Neural progenitor cell (in vitro differentiated cells): ENCODE measurements around the gene PRDX5. TPM values are rescaled to one million over a fixed set of nuclear protein-coding genes. Genes with fewer than 3 reads are reported as not detected.

Experiments
- DNase-seq: peaks from one replicate; pipeline ENCODE4 v3.0.0-alpha.2; 2016; ENCODE audit warnings: low spot score
- H2AFZ ChIP-seq: fragments of 200-600 bp; sonication (generic); replicated peaks from 2 replicates; pipeline ENCODE4 v1.6.1; 2016; ENCODE audit warnings: antibody characterized with exemption
- H3F3A ChIP-seq: fragments of 200-600 bp; sonication (generic); 2 replicates; pipeline ENCODE4 v1.6.1; 2016; ENCODE audit warnings: antibody characterized with exemption, low read depth
- H3K27ac ChIP-seq: fragments of 200-600 bp; sonication (generic); 2 replicates; pipeline ENCODE4 v1.5.1; 2016; ENCODE audit warnings: mild to moderate bottlenecking
- H3K27me3 ChIP-seq: fragments of 200-600 bp; sonication (generic); 2 replicates; pipeline ENCODE4 v1.6.1; 2016; ENCODE audit warnings: mild to moderate bottlenecking, moderate library complexity
- H3K36me3 ChIP-seq: fragments of 200-600 bp; sonication (generic); 2 replicates; pipeline ENCODE4 v1.5.1; 2016
- H3K4me1 ChIP-seq: fragments of 200-600 bp; sonication (generic); 2 replicates; pipeline ENCODE4 v1.6.1; 2016; ENCODE audit warnings: mixed run types
- H3K4me2 ChIP-seq: fragments of 200-600 bp; sonication (generic); 2 replicates; pipeline ENCODE4 v1.6.1; 2016
- H3K4me3 ChIP-seq: fragments of 200-600 bp; sonication (generic); 2 replicates; pipeline ENCODE4 v1.5.1; 2016
- H3K79me2 ChIP-seq: fragments of 200-600 bp; sonication (generic); 2 replicates; pipeline ENCODE4 v1.6.1; 2016; ENCODE audit warnings: low read depth
- H3K9ac ChIP-seq: fragments of 200-600 bp; sonication (generic); 2 replicates; pipeline ENCODE4 v1.6.1; 2016
- H3K9me3 ChIP-seq: fragments of 200-600 bp; sonication (generic); 2 replicates; pipeline ENCODE4 v1.5.1; 2016; ENCODE audit warnings: low read depth
- H4K20me1 ChIP-seq: fragments of 200-600 bp; sonication (generic); 2 replicates; pipeline ENCODE4 v1.6.1; 2016; ENCODE audit warnings: low read depth
- H3K27ac Mint-ChIP-seq: 3 replicates; pipeline ENCODE4 v1.8.0; 2021; ENCODE audit warnings: mixed read lengths
- H3K27me3 Mint-ChIP-seq: 2 replicates; pipeline ENCODE4 v1.8.0; 2022; ENCODE audit warnings: low read depth, mild to moderate bottlenecking, inconsistent platforms, moderate library complexity, mixed read lengths; ENCODE audit not compliant: insufficient read depth
- H3K36me3 Mint-ChIP-seq: 3 replicates; pipeline ENCODE4 v1.8.0; 2021; ENCODE audit warnings: mixed read lengths
- H3K4me1 Mint-ChIP-seq: 3 replicates; pipeline ENCODE4 v1.8.0; 2021; ENCODE audit warnings: mixed read lengths
- H3K4me3 Mint-ChIP-seq: 3 replicates; pipeline ENCODE4 v1.8.0; 2021; ENCODE audit warnings: mild to moderate bottlenecking, moderate library complexity, mixed read lengths
- H3K9me3 Mint-ChIP-seq: 3 replicates; pipeline ENCODE4 v1.8.0; 2020; ENCODE audit warnings: mixed read lengths
- CTCF ChIP-seq: fragments of 200-600 bp; sonication (generic); IDR thresholded peaks from 2 replicates; pipeline ENCODE4 v1.5.1; 2017; ENCODE audit warnings: antibody characterized with exemption, mild to moderate bottlenecking
- EZH2 ChIP-seq: fragments of 200-600 bp; sonication (generic); IDR thresholded peaks from 2 replicates; pipeline ENCODE4 v1.6.1; 2017; ENCODE audit warnings: antibody characterized with exemption, mild to moderate bottlenecking, moderate library complexity
- EZH2phosphoT487 ChIP-seq: fragments of 200-600 bp; sonication (generic); IDR thresholded peaks from 2 replicates; pipeline ENCODE4 v1.6.1; 2017; ENCODE audit warnings: antibody characterized with exemption
- total RNA-seq: library from RNA; depleted of rRNA; stranded (reverse); fragments of >200 nt; gene quantifications from 2 replicates; pipeline ENCODE4 v1.2.3, GENCODE V29; 2015; ENCODE audit warnings: low replicate concordance

The PRDX5 gene
- total RNA-seq, 1 donor from 2014 or later: 111 TPM

DNA sequence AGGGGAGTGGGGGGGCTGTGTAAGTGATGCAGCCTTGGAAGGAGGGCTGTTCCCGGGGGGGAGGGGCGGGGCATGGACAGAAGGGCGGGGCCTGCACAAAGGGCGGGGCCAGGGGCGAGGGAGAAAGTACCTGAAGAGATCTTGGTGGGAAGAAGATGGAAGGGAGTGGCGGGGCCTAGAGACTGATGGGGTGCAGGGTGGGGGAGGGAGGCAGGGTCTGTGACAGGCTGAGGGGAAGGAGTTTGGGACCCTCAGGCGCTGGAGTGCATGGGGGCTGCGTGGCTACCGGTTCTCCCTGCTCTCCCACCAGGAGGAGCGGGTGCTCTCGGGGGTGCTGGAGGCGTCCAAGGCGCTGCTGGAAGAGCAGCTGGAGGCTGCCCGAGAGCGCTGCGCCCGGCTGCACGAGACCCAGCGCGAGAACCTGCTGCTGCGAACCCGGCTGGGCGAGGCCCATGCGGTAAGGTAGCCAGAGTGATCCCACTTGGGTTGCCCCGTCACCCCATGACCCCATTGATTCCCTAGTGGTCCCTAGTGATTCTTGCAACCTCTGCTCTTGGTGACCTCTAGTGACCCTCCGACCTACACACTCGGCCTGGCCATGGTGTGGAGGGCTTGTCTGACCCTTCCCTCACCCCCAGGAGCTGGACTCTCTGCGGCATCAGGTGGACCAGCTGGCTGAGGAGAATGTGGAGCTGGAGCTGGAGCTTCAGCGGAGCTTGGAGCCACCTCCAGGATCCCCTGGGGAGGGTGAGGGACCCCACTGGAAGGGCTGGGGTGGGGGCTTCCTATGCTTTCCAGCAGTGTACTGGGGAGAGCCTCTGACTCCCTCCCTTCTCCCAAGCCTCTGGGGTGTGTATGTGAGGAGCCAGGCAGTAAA lies 25.2 kb downstream of the PRDX5 start:
- peak overlapping the region; percentile 50 for H3K4me3 Mint-ChIP-seq
- H3K27me3 Mint-ChIP-seq: peaks cover 20% of the 10 kb centered on the region
- H3K4me1 Mint-ChIP-seq: peaks cover 21% of the 10 kb centered on the region
- H3K4me1 ChIP-seq: peaks cover 17% of the 10 kb centered on the region
- no peak overlapping the region for H2AFZ ChIP-seq
- H3K4me3 ChIP-seq: peak overlapping the region; percentile 37
- no peaks in the 10 kb centered on the region for H4K20me1 ChIP-seq
- peaks cover 17% of the 10 kb centered on the region for H3F3A ChIP-seq
- H3K36me3 ChIP-seq: no peaks in the 10 kb centered on the region
- H3K9me3 ChIP-seq: no peaks in the 10 kb centered on the region
- DNase-seq: no peak
- no peak overlapping the region for H3K9ac ChIP-seq
- TF ChIP-seq EZH2phosphoT487 (no peak), EZH2 (no peak), CTCF (no peak)
- no peak overlapping the region for H3K27ac Mint-ChIP-seq
- H3K79me2 ChIP-seq: no peaks in the 10 kb centered on the region
- no peaks in the 10 kb centered on the region for H3K9me3 Mint-ChIP-seq
- no peak overlapping the region for H3K27ac ChIP-seq
- H3K4me2 ChIP-seq: no peak overlapping the region
- peaks cover 31% of the 10 kb centered on the region for H3K27me3 ChIP-seq
- H3K36me3 Mint-ChIP-seq: no peaks in the 10 kb centered on the region

DNA sequence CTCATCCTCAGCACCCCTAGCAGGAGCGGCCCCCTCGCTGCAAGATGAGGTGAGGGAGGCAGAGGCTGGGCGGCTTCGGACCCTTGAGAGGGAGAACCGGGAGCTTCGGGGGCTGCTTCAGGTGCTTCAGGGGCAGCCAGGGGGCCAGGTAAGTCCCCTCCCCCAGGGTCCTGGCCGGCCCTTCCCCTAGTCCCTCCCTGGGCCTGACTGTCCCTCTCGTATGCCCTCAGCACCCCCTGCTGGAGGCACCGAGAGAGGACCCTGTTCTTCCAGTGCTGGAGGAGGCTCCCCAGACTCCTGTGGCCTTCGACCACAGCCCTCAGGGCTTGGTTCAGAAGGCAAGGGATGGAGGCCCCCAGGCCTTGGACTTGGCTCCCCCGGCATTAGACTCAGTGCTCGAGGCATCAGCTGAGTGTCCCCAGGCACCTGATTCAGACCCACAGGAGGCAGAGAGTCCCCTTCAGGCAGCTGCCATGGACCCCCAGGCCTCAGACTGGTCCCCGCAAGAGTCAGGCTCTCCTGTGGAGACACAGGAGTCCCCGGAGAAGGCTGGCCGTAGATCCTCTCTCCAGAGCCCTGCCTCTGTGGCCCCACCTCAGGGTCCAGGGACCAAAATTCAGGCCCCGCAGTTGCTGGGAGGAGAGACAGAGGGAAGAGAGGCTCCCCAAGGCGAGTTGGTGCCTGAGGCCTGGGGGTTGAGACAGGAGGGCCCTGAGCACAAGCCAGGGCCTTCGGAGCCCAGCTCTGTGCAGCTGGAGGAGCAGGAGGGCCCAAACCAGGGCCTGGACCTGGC lies 26.0 kb downstream of the PRDX5 start:
- Histone ChIP-seq H3K9ac (no peak overlapping the region), H3F3A (peaks cover 17% of the 10 kb centered on the region), H4K20me1 (no peaks in the 10 kb centered on the region), H3K4me3 (no peak overlapping the region), H3K36me3 (no peaks in the 10 kb centered on the region), H2AFZ (no peak overlapping the region), H3K79me2 (no peaks in the 10 kb centered on the region), H3K9me3 (no peaks in the 10 kb centered on the region), H3K4me2 (no peak overlapping the region), H3K27ac (no peak overlapping the region), H3K27me3 (peaks cover 29% of the 10 kb centered on the region), H3K4me1 (peaks cover 24% of the 10 kb centered on the region)
- Mint-ChIP-seq H3K36me3 (no peaks in the 10 kb centered on the region), H3K4me1 (peaks cover 27% of the 10 kb centered on the region), H3K27ac (peak overlapping the region; percentile 29), H3K27me3 (peaks cover 16% of the 10 kb centered on the region), H3K9me3 (no peaks in the 10 kb centered on the region), H3K4me3 (no peak overlapping the region)
- peak; percentile 37 for DNase-seq
- no peak for TF ChIP-seq EZH2phosphoT487
- TF ChIP-seq EZH2: no peak
- peak; percentile 35 for TF ChIP-seq CTCF

- no peak overlapping the region for H3K4me3 ChIP-seq
- no peaks in the 10 kb centered on the region for H4K20me1 ChIP-seq
- no peak for TF ChIP-seq CTCF
- TF ChIP-seq EZH2: no peak
- TF ChIP-seq EZH2phosphoT487: no peak
- DNase-seq: no peak
- no peak overlapping the region for H3K9ac ChIP-seq
- no peak overlapping the region for H3K27ac Mint-ChIP-seq
- no peaks in the 10 kb centered on the region for H3K36me3 Mint-ChIP-seq
- peaks cover 10% of the 10 kb centered on the region for H3K27me3 Mint-ChIP-seq
- H3K9me3 ChIP-seq: no peaks in the 10 kb centered on the region
- no peak overlapping the region for H3K27ac ChIP-seq
- H3K4me1 Mint-ChIP-seq: peaks cover 24% of the 10 kb centered on the region
- peaks cover 17% of the 10 kb centered on the region for H3F3A ChIP-seq
- no peak overlapping the region for H3K4me3 Mint-ChIP-seq
- peaks cover 22% of the 10 kb centered on the region for H3K27me3 ChIP-seq
- peaks cover 24% of the 10 kb centered on the region for H3K4me1 ChIP-seq
- no peaks in the 10 kb centered on the region for H3K79me2 ChIP-seq
- no peak overlapping the region for H3K4me2 ChIP-seq
- no peak overlapping the region for H2AFZ ChIP-seq
- no peaks in the 10 kb centered on the region for H3K9me3 Mint-ChIP-seq
- no peaks in the 10 kb centered on the region for H3K36me3 ChIP-seq
Observed at GRCh38 chr11:64344787-64345186, 26.9 kb downstream of the PRDX5 start.
